ENCODE results near the gene FAM222B.

- TF ChIP-seq CTCF (IDR thresholded peaks at IDR 0.05) = no peak
- no peak for TF ChIP-seq POLR2AphosphoS5 (IDR thresholded peaks at IDR 0.05; ENCODE audit: insufficient read depth in 1 of 2, low read depth in 1 of 2)
- TF ChIP-seq POLR2A (IDR thresholded peaks at IDR 0.05) = no peak
These were observed 19.0 kb upstream of the FAM222B start for GRCh38 chr17:28861393-28862203.
